ENCODE measurements around the gene USP49. TPM values are rescaled to one million over a fixed set of nuclear protein-coding genes. Genes with fewer than 3 reads are reported as not detected.
A peak's percentile ranks its signal among the peaks of the same experiment; 100 is the strongest.

Gene USP49
- total and polyA plus RNA-seq, 2 of the 13 experiments (the other 11 are each of a cell fraction or from before 2014, with no cell fraction given): 2.9 to 4.3 TPM

GRCh38 chr6:41941280-41942066 is 46.3 kb upstream of the USP49 start, which contains the start of gene CCND3 (continued):
- TF ChIP-seq ZBTB25 (CRISPR knock-in tag; IDR thresholded peaks at IDR 0.05) (no peak), PBX2 (CRISPR knock-in tag; IDR thresholded peaks at IDR 0.05) (no peak), SAFB2 (CRISPR knock-in tag; IDR thresholded peaks at IDR 0.05; ENCODE audit: borderline replicate concordance, low read depth) (peak; percentile 90), ZSCAN21 (CRISPR knock-in tag; IDR thresholded peaks at IDR 0.05; ENCODE audit: borderline replicate concordance) (no peak), ZNF34 (CRISPR knock-in tag; IDR thresholded peaks at IDR 0.05; ENCODE audit: borderline replicate concordance) (0 out of 2 replicates have a peak, but pooled peaks have one; percentile 12), EZH2 (conservative IDR thresholded peaks at IDR 0.05; ENCODE audit: low read depth, low read length) (no peak), ZNF333 (CRISPR knock-in tag; IDR thresholded peaks at IDR 0.05; ENCODE audit: borderline replicate concordance) (0 out of 2 replicates have a peak, but pooled peaks have one; percentile 84), JUN (CRISPR knock-in tag; IDR thresholded peaks at IDR 0.05) (no peak), HMG20A (CRISPR knock-in tag; IDR thresholded peaks at IDR 0.05; ENCODE audit: borderline replicate concordance) (no peak; the same call in 1 of the 2 replicates), ZNF317 (CRISPR knock-in tag; IDR thresholded peaks at IDR 0.05) (peak; percentile 78; the same call in 1 of the 2 replicates), SOX5 (CRISPR knock-in tag; IDR thresholded peaks at IDR 0.05; ENCODE audit: borderline replicate concordance) (peak; percentile 25; the same call in 1 of the 2 replicates), CEBPZ (IDR thresholded peaks at IDR 0.05; ENCODE audit: low read length) (no peak), MLXIP (CRISPR knock-in tag; IDR thresholded peaks at IDR 0.05; ENCODE audit: borderline replicate concordance) (no peak), RBM22 (optimal IDR thresholded peaks at IDR 0.05; ENCODE audit: low read length) (no peak), REL (CRISPR knock-in tag; conservative IDR thresholded peaks at IDR 0.05) (no peak), ZNF839 (CRISPR knock-in tag; IDR thresholded peaks at IDR 0.05; ENCODE audit: borderline replicate concordance) (no peak), GZF1 (CRISPR knock-in tag; IDR thresholded peaks at IDR 0.05) (no peak), HNF4G (IDR thresholded peaks at IDR 0.05; ENCODE audit: borderline replicate concordance, low read depth, low read length) (no peak), HNF4G (CRISPR knock-in tag; IDR thresholded peaks at IDR 0.05; ENCODE audit: borderline replicate concordance, low read depth) (no peak), HNRNPK (IDR thresholded peaks at IDR 0.05; ENCODE audit: low read depth, low read length, poor library complexity, severe bottlenecking) (no peak), MXD4 (CRISPR knock-in tag; IDR thresholded peaks at IDR 0.05) (no peak; the same call in 1 of the 2 replicates)
